Activated naive CD4-positive, alpha-beta T cell treated with anti-CD3 and anti-CD28 coated beads for 36 hours (primary cell): ENCODE data around the gene ADM. TPM values are rescaled to one million over a fixed set of nuclear protein-coding genes. Genes with fewer than 3 reads are reported as not detected.

ENCODE experiments used
- CTCF ChIA-PET: fragments of 350-600 bp; sonication (Branson Sonifier 250); formaldehyde crosslinking; loops from one replicate; lab custom pipeline; 2021; ENCODE audit warnings: antibody characterized with exemption; lab: Charles Lee
- DNase-seq: peaks from one replicate; pipeline ENCODE4 v3.0.0-alpha.2; 2020
- H3K27ac Mint-ChIP-seq: one replicate; pipeline ENCODE4 v1.8.0; 2021; ENCODE audit warnings: mild to moderate bottlenecking, mixed read lengths
- H3K27me3 Mint-ChIP-seq: one replicate; pipeline ENCODE4 v1.8.0; 2021; ENCODE audit warnings: low read depth, mixed read lengths
- H3K36me3 Mint-ChIP-seq: one replicate; pipeline ENCODE4 v1.8.0; 2021; ENCODE audit warnings: low read depth, mixed read lengths
- H3K4me1 Mint-ChIP-seq: one replicate; pipeline ENCODE4 v1.8.0; 2021; ENCODE audit warnings: low read depth, mixed read lengths
- H3K4me3 Mint-ChIP-seq: one replicate; pipeline ENCODE4 v1.8.0; 2021; ENCODE audit warnings: mild to moderate bottlenecking, moderate library complexity, mixed read lengths
- H3K9me3 Mint-ChIP-seq: one replicate; pipeline ENCODE4 v1.8.0; 2021; ENCODE audit warnings: mixed read lengths
- intact Hi-C: fragments of 100-400 bp; cut with micrococcal nuclease; formaldehyde crosslinking; loops from one replicate; pipeline ENCODE4 v1.15.1; 2023
- total RNA-seq, 2 experiments: library from RNA; stranded (reverse); gene quantifications; one replicate each; pipeline ENCODE4 v1.2.3, GENCODE V29; 2021

ADM gene
- total RNA-seq, 2 experiments from 2014 or later = 0.31 to 0.40 TPM

DNA sequence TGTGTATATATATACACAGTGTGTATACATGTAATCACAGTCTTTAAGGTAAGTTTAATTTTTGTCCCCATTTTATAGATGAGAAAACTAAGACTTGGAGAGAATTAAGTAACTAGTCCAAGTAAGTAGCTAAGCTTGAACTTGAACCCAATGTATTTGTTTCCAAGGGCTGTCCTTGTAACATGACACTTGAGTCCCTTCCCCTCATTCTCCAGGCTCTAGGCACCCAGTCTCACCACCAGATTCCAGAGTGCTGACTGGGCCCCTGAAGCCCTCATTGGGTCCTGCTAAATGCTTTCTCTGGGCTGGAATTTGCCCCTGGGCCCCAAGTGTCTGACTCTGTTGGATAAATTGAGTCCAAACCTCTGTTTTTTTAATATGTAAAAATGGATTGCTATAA is 45.5 kb downstream of the ADM start:
- DNase-seq = no peak
- Mint-ChIP-seq H3K27me3 (peaks cover 14% of the 10 kb centered on the region), H3K4me3 (no peak overlapping the region), H3K9me3 (no peaks in the 10 kb centered on the region), H3K36me3 (no peaks in the 10 kb centered on the region), H3K4me1 (no peaks in the 10 kb centered on the region), H3K27ac (no peak overlapping the region)
- CTCF ChIA-PET = interaction anchor here (0.6 kb wide), 1 partner anchor 583 kb away, joined by 3 read pairs; no protein-coding TSS in a partner anchor
- intact Hi-C loops = no loop called here

- Mint-ChIP-seq H3K9me3 (no peaks in the 10 kb centered on the region), H3K27me3 (peaks cover 12% of the 10 kb centered on the region), H3K36me3 (no peaks in the 10 kb centered on the region), H3K4me3 (no peak overlapping the region), H3K27ac (no peak overlapping the region), H3K4me1 (no peaks in the 10 kb centered on the region)
- CTCF ChIA-PET = no interaction called here
- DNase-seq = no peak
- intact Hi-C loops = no loop called here
Observed at GRCh38 chr11:10351435-10351764, 46.5 kb downstream of the ADM start.

DNA sequence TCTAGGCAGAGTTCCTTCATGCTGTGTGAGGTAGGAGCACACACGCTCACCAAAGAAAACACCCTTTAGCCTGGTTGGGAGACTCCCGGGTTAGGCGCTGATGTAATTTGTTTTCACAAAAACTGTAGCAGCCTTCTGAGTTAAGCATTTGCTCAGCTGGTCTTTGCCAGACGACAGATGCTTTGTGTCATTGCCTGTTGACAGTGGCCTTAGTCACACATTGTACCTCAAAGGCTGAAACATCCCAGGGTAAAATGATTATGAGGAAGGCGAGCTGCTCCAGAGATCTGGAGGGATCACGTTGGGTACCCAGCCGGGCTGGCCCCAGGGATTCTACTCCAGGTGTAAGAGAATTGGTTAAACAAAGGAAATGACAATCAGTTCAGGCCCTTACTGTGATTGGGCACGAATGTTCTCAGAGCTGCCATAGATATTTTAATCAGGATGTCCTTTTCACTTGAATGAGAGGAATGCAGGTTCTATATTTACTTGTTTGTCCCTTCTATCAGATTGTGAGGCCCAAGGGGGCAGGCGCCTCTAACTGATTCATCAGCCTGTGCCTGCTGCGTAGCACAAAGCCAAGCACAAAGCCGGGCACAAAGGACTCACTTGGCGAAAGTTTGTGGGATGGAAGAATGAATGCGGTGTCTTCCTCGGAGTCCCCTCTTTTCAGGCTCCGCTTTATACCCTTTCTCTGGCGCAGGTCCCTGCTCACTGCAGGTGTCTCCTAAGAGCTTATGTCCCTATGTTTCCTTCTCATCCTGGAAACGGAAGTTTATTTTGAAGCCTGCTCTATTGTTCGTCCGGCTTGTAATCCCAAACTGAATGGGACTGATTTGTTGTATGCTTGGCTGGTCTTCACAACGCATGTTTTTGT is 47.1 kb downstream of the ADM start:
- Mint-ChIP-seq H3K27me3 (peaks cover 12% of the 10 kb centered on the region), H3K4me3 (no peak overlapping the region), H3K4me1 (no peaks in the 10 kb centered on the region), H3K36me3 (no peaks in the 10 kb centered on the region), H3K27ac (no peak overlapping the region), H3K9me3 (no peaks in the 10 kb centered on the region)
- intact Hi-C loops = no loop called here
- DNase-seq = no peak
- CTCF ChIA-PET = interaction anchor here (1.9 kb wide), 1 partner anchor 14 kb away, joined by 6 read pairs; no protein-coding TSS in a partner anchor

GRCh38 chr11:10352921-10353550 is 48.2 kb downstream of the ADM start:
- DNase-seq = no peak
- H3K27me3 Mint-ChIP-seq = peaks cover 16% of the 10 kb centered on the region
- no peak overlapping the region for H3K4me3 Mint-ChIP-seq
- H3K4me1 Mint-ChIP-seq = no peaks in the 10 kb centered on the region
- H3K36me3 Mint-ChIP-seq = no peaks in the 10 kb centered on the region
- no peak overlapping the region for H3K27ac Mint-ChIP-seq
- CTCF ChIA-PET = interaction anchor here (0.7 to 1.9 kb wide), 2 partner anchors 13 to 259 kb away, joined by 3 to 6 read pairs; no protein-coding TSS in a partner anchor
- no peaks in the 10 kb centered on the region for H3K9me3 Mint-ChIP-seq
- intact Hi-C loops = no loop called here

- Mint-ChIP-seq H3K4me3 (no peak overlapping the region), H3K27me3 (peaks cover 16% of the 10 kb centered on the region), H3K9me3 (no peaks in the 10 kb centered on the region), H3K27ac (no peak overlapping the region), H3K36me3 (no peaks in the 10 kb centered on the region), H3K4me1 (no peaks in the 10 kb centered on the region)
- CTCF ChIA-PET = interaction anchor here (0.8 kb wide), 1 partner anchor 25 kb away, joined by 3 read pairs; no protein-coding TSS in a partner anchor
- intact Hi-C loops = no loop called here
- no peak for DNase-seq
Observed at GRCh38 chr11:10354389-10354788, 49.5 kb downstream of the ADM start.

GRCh38 chr11:10355257-10355661 is 50.4 kb downstream of the ADM start:
- no peaks in the 10 kb centered on the region for H3K9me3 Mint-ChIP-seq
- H3K4me3 Mint-ChIP-seq = no peak overlapping the region
- no peaks in the 10 kb centered on the region for H3K36me3 Mint-ChIP-seq
- CTCF ChIA-PET = interaction anchor here (1.4 kb wide), 1 partner anchor 10 kb away, joined by 4 read pairs; no protein-coding TSS in a partner anchor
- intact Hi-C loops = no loop called here
- no peaks in the 10 kb centered on the region for H3K4me1 Mint-ChIP-seq
- H3K27me3 Mint-ChIP-seq = peaks cover 11% of the 10 kb centered on the region
- no peak overlapping the region for H3K27ac Mint-ChIP-seq
- no peak for DNase-seq

DNA sequence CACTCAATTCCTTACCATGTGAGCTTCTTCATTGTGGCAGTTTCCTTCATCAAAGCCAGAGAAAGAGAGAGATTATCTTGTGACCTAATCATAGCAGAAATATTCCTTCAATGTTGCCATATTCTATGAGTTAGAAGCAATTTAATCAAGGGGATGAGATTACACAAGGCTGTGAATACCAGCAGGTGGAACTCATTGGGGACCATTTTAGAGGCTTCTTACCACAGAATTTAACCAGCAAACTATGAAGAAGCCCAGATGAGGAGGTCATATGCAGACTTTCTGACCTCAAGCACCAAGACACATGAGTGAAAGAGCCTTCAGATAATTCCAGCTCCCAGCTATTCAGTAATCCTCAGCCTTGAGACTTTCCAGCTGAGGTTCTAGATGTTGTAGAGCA is 51.3 kb downstream of the ADM start:
- CTCF ChIA-PET = interaction anchor here (1.0 to 1.4 kb wide), 2 partner anchors 9 to 10 kb away, joined by 3 to 4 read pairs; no protein-coding TSS in a partner anchor
- no peak overlapping the region for H3K4me3 Mint-ChIP-seq
- DNase-seq = no peak
- peaks cover 11% of the 10 kb centered on the region for H3K27me3 Mint-ChIP-seq
- H3K4me1 Mint-ChIP-seq = no peaks in the 10 kb centered on the region
- peaks cover 2% of the 10 kb centered on the region for H3K9me3 Mint-ChIP-seq
- no peak overlapping the region for H3K27ac Mint-ChIP-seq
- no peaks in the 10 kb centered on the region for H3K36me3 Mint-ChIP-seq
- intact Hi-C loops = no loop called here

Other genes starting within 250 kb of the ADM start
- gene SBF2, start 10.9 kb upstream of the ADM start, total RNA-seq = 1 to 10 TPM; 8.7 to 9.9 TPM
- 10 to 100 TPM; 11.5 to 13.0 TPM for gene AMPD3, start 150.2 kb downstream of the ADM start, total RNA-seq
- gene RNF141, start 236.1 kb downstream of the ADM start, total RNA-seq = 10 to 100 TPM; 20.9 to 21.8 TPM